ENCODE measurements around the gene CCT3.

GRCh38 chr1:156284757-156285156 is 53.3 kb downstream of the CCT3 start:
- TF ChIP-seq POLR2A (IDR thresholded peaks at IDR 0.05; ENCODE audit: low read depth, low read length) (no peak), POLR2AphosphoS5 (IDR thresholded peaks at IDR 0.05; ENCODE audit: low read depth, low read length) (no peak), POU2F2 (IDR thresholded peaks at IDR 0.05; ENCODE audit: low read depth, low read length) (no peak)

Data from GM12891 (cell line).